OCI-LY7 (cell line): ENCODE results near the gene FBXO31.

Source experiments
- EZH2phosphoT487 ChIP-seq: fragments of 200-600 bp; sonication (generic); IDR thresholded peaks from 2 replicates; pipeline ENCODE4 v1.6.1; 2018; ENCODE audit warnings: low read depth, borderline replicate concordance, mild to moderate bottlenecking, mixed run types, antibody characterized with exemption, low read length, moderate library complexity, mixed read lengths
- TF ChIP-seq, protein P1 (sequence below): fragments of 200-600 bp; sonication (generic); conservative IDR thresholded peaks from 2 replicates; pipeline ENCODE4 v1.5.1; 2014; ENCODE audit warnings: mild to moderate bottlenecking, antibody characterized with exemption, low read length, moderate library complexity, mixed read lengths

DNA sequence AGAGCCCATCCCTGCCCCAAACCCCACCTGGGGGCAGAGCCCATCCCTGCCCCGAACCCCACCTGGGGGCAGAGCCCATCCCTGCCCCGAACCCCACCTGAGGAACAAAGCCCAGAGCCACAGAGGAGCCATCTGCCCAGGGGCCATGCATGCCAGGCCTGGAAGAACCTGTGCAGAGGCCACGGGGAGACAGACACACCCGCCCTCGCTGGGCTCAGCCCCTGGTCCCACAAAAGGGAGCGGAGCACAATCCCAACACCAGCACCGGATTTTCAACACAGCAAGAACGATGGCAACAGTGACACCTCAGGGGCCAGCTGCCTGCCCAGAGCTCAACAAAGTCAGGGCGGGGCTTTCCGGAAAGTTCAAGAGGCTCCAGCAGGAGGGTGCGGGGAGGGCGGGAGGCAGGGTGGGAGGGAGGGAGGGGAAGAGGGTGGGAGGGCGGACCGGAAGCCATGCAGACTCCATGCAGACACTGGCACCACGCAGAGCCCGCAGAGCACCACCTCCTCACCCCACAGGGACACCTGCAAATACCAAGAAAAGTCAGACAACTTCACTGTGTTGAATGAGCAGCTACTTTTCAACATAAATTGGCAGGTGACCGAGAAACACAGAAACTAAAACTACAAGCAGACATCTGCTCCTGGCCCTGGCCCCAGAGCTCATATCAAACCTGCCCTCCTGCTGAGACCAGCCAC lies 38.5 kb downstream of the FBXO31 start:
- TF ChIP-seq, protein P1, sequence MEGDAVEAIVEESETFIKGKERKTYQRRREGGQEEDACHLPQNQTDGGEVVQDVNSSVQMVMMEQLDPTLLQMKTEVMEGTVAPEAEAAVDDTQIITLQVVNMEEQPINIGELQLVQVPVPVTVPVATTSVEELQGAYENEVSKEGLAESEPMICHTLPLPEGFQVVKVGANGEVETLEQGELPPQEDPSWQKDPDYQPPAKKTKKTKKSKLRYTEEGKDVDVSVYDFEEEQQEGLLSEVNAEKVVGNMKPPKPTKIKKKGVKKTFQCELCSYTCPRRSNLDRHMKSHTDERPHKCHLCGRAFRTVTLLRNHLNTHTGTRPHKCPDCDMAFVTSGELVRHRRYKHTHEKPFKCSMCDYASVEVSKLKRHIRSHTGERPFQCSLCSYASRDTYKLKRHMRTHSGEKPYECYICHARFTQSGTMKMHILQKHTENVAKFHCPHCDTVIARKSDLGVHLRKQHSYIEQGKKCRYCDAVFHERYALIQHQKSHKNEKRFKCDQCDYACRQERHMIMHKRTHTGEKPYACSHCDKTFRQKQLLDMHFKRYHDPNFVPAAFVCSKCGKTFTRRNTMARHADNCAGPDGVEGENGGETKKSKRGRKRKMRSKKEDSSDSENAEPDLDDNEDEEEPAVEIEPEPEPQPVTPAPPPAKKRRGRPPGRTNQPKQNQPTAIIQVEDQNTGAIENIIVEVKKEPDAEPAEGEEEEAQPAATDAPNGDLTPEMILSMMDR, result no peak
- TF ChIP-seq EZH2phosphoT487, result no peak
